Panc1 (cell line): ENCODE results near the gene PYDC1. TPM values are rescaled to one million over a fixed set of nuclear protein-coding genes. Genes with fewer than 3 reads are reported as not detected.

Experiments used
- ATAC-seq: fragments of 200-7000 bp; cut with Tn5 transposase; 2 replicates; pipeline ENCODE4 v1.9.1; 2020; ENCODE audit warnings: mild to moderate bottlenecking, moderate library complexity
- BruUV-seq: library from RNA; stranded (reverse); fragments of 400-500 nt; replicated peaks from 2 replicates; lab custom pipeline; 2021; lab: Mats Ljungman, UMichigan
- CTCF ChIA-PET: fragments of 300-600 bp; sonication (Branson Sonifier 250); formaldehyde crosslinking; loops from one replicate; lab custom pipeline; 2022; ENCODE audit warnings: antibody characterized with exemption; lab: Charles Lee
- POLR2A ChIA-PET: fragments of 300-600 bp; sonication (Branson Sonifier 250); formaldehyde crosslinking; loops from one replicate; lab custom pipeline; 2022; ENCODE audit warnings: antibody characterized with exemption; lab: Charles Lee
- DNase-seq: peaks from one replicate; pipeline ENCODE4 v3.0.0-alpha.2; 2010; ENCODE audit warnings: low read depth, low spot score
- H3K27ac ChIP-seq: 2 replicates; pipeline ENCODE4 v1.5.1; 2011; ENCODE audit warnings: mild to moderate bottlenecking, low read length, inconsistent platforms
- H3K27me3 ChIP-seq: fragments of 200-500 bp; sonication (Bioruptor generic); 2 replicates; pipeline ENCODE4 v1.6.0; 2014; ENCODE audit warnings: low read length, inconsistent platforms; ENCODE audit not compliant: control insufficient read depth, insufficient read depth
- H3K36me3 ChIP-seq: fragments of 200-500 bp; sonication (Bioruptor generic); 2 replicates; pipeline ENCODE4 v1.5.1; 2014; ENCODE audit warnings: inconsistent platforms, mild to moderate bottlenecking, low read length, moderate library complexity; ENCODE audit not compliant: control insufficient read depth, insufficient read depth
- H3K4me1 ChIP-seq: 2 replicates; pipeline ENCODE4 v1.5.1; 2011; ENCODE audit warnings: inconsistent platforms, mild to moderate bottlenecking, low read length, moderate library complexity; ENCODE audit not compliant: control insufficient read depth, insufficient read depth
- H3K4me3 ChIP-seq, 2 experiments: 2 replicates each; pipeline ENCODE4 v1.5.1; 2011 to 2012; ENCODE audit warnings: low read depth in 2 of 2, low read length in 2 of 2, mild to moderate bottlenecking in 2 of 2, inconsistent platforms in 1 of 2, moderate library complexity in 1 of 2
- H3K9me3 ChIP-seq: fragments of 200-500 bp; sonication (Bioruptor generic); 2 replicates; pipeline ENCODE4 v1.5.1; 2014; ENCODE audit warnings: low read depth, mild to moderate bottlenecking, inconsistent platforms, low read length, moderate library complexity; ENCODE audit not compliant: control insufficient read depth, insufficient read depth
- CTCF ChIP-seq: fragments of 450-650 bp; IDR thresholded peaks from 2 replicates; pipeline ENCODE4 v1.5.1; 2017; ENCODE audit warnings: mild to moderate bottlenecking
- POLR2AphosphoS5 ChIP-seq: IDR thresholded peaks from 2 replicates; pipeline ENCODE4 v1.6.1; 2012; ENCODE audit warnings: mild to moderate bottlenecking, low read depth, low read length, moderate library complexity
- REST ChIP-seq, 2 experiments: IDR thresholded peaks; 2 replicates each; pipeline ENCODE4 v1.6.1; 2011 to 2012; ENCODE audit warnings: low read depth in 2 of 2, control low read depth in 1 of 2, low read length in 1 of 2, mild to moderate bottlenecking in 1 of 2, moderate library complexity in 1 of 2; ENCODE audit not compliant: insufficient read depth in 1 of 2
- SIN3A ChIP-seq: IDR thresholded peaks from 2 replicates; pipeline ENCODE4 v1.6.1; 2012; ENCODE audit warnings: low read depth, mild to moderate bottlenecking, low read length, moderate library complexity, borderline replicate concordance; ENCODE audit not compliant: insufficient read depth
- TCF7L2 ChIP-seq: IDR thresholded peaks from 2 replicates; pipeline ENCODE4 v1.6.1; 2011; ENCODE audit warnings: mild to moderate bottlenecking, low read depth, low read length, inconsistent platforms
- in situ Hi-C: cut with HindIII; loops from 2 replicates; pipeline ENCODE4 v1.10.0; 2016; ENCODE audit warnings: low sequenced_read_pairs, low pct_unique_long_range_greater_than_20kb
- intact Hi-C: fragments of 100-400 bp; cut with micrococcal nuclease; formaldehyde crosslinking; loops from one replicate; pipeline ENCODE4 v1.10.0; 2022; ENCODE audit not compliant: unreplicated experiment
- total RNA-seq: library from RNA; stranded (reverse); gene quantifications from one replicate; pipeline ENCODE4 v1.2.1, GENCODE V29; 2021; ENCODE audit not compliant: unreplicated experiment

PYDC1 gene
- total RNA-seq, 1 experiment from 2014 or later, result not detected

DNA sequence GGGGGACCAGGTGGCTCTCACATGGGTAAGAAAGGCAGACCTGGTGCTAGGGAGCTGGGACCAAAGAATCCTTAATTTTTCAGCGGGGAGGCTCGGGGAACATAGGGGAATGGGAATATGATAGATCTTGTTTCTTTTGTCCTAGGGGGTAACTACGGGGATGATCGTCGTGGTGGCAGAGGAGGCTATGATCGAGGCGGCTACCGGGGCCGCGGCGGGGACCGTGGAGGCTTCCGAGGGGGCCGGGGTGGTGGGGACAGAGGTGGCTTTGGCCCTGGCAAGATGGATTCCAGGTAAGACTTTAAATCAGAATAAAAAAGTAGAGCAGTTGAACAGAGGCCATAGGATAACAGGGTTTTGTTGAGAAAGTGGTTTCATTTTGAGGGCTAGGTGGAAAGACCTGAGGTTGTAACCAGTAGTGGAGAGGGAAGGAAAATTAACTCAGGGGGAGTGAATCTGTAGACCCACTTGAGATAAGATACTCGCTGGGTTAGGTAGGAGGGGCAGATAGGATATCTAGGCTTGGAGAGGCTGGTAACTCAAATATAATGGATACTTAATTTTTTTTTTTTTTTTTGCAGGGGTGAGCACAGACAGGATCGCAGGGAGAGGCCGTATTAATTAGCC lies 26.0 kb downstream of the PYDC1 start:
- no peaks in the 10 kb centered on the region for H3K9me3 ChIP-seq
- POLR2A ChIA-PET, result no interaction called here
- no peaks in the 10 kb centered on the region for H3K27me3 ChIP-seq
- no peak for DNase-seq
- no peak overlapping the region for H3K4me3 ChIP-seq
- no TSS peak for BruUV-seq
- H3K36me3 ChIP-seq, result peaks cover 70% of the 10 kb centered on the region
- no peaks in the 10 kb centered on the region for H3K4me1 ChIP-seq
- in situ Hi-C loops, result no loop called here
- ATAC-seq, result no peak
- TF ChIP-seq REST (IDR thresholded peaks at IDR 0.05; ENCODE audit: insufficient read depth in 1 of 2, low read depth in 2 of 2, low read length in 1 of 2) (no peak), POLR2AphosphoS5 (0 out of 2 replicates have a peak, but pooled peaks have one; percentile 51)
- no peak overlapping the region for H3K27ac ChIP-seq
- CTCF ChIA-PET, result no interaction called here
- intact Hi-C loops, result no loop called here

DNA sequence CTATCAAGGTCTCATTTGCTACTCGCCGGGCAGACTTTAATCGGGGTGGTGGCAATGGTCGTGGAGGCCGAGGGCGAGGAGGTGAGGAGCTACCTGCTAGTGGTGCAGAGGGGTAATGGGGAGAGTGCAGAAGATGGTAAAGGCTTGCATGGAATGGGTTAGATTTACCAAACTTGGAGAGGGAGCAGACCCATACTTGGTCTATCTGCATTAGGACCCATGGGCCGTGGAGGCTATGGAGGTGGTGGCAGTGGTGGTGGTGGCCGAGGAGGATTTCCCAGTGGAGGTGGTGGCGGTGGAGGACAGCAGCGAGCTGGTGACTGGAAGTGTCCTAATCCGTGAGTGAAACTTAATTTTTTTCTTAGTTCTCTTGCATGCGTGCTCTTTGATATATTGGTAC lies 26.9 kb downstream of the PYDC1 start:
- ChIA-PET CTCF (interaction anchor here (0.6 kb wide), 1 partner anchor 122 kb away, joined by 3 read pairs; no protein-coding TSS in a partner anchor), POLR2A (interaction anchor here (1.1 kb wide), 1 partner anchor 10 kb away, joined by 4 read pairs; the partner anchor contains the start of gene FUS)
- Histone ChIP-seq H3K4me1 (no peaks in the 10 kb centered on the region), H3K36me3 (peaks cover 75% of the 10 kb centered on the region), H3K9me3 (no peaks in the 10 kb centered on the region), H3K27ac (no peak overlapping the region), H3K27me3 (no peaks in the 10 kb centered on the region), H3K4me3 (no peak overlapping the region)
- no peak for DNase-seq
- BruUV-seq, result no TSS peak
- intact Hi-C loops, result no loop called here
- in situ Hi-C loops, result no loop called here
- no peak for ATAC-seq
- TF ChIP-seq TCF7L2, result no peak
- TF ChIP-seq REST (IDR thresholded peaks at IDR 0.05; ENCODE audit: insufficient read depth in 1 of 2, low read depth in 2 of 2, low read length in 1 of 2), result no peak
- no peak; the same call in 1 of the 2 replicates for TF ChIP-seq POLR2AphosphoS5
- no peak for TF ChIP-seq CTCF
- no peak for TF ChIP-seq SIN3A
